ENCODE data around the gene THAP8. TPM values are rescaled to one million over a fixed set of nuclear protein-coding genes. Genes with fewer than 3 reads are reported as not detected.

THAP8 gene
- polyA plus RNA-seq, result 5.6 TPM

- peak within 1 kb of the TSS; percentile 92 to 99 (median 98) for H3K27ac Mint-ChIP-seq
- no peaks in the 10 kb centered on the region for H3K9me3 Mint-ChIP-seq
- peaks cover 5% of the 10 kb centered on the region for H3K36me3 Mint-ChIP-seq
- H3K4me1 Mint-ChIP-seq, result peaks cover 0 to 15% (median 11%) of the 10 kb centered on the region in 3 donors
- H3K27me3 Mint-ChIP-seq, result no peaks in the 10 kb centered on the region
- H3K4me3 Mint-ChIP-seq, result peak within 1 kb of the TSS; percentile 91 to 99 (median 98)
Observed at GRCh38 chr19:36054119-36054732, at the start of gene THAP8. Gene THAP8, minus strand, starts transcription at chr19:36054285. Its CDS starts 68 bp downstream, at chr19:36054217.

DNA sequence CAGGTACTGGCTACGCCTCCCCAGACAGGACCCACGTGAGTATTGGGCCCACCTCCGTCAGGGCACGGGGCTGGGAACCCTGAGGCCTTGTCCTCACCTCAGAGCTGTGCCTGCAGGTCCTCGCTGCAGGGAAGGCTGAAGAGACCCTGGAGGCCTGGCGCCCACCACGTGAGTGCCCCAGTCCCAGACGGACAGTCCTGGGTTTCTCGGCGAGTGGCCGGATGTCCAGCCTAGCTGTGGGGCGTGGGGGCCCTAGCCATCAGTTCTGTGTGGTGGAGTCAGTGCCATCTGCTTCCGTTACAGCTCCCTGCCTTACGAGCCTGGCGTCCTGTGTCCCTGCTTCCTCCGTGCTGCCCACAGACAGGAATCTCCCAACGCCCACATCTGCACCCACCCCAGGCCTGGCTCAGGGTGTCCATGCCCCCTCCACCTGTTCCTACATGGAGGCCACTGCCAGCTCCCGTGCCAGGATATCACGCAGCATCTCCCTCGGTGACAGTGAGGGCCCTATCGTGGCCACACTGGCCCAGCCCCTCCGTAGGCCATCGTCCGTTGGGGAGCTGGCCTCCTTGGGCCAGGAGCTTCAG is 49.0 kb upstream of the THAP8 start:
- Mint-ChIP-seq H3K4me3 (no peak overlapping the region), H3K36me3 (peaks cover 1% of the 10 kb centered on the region), H3K27me3 (no peaks in the 10 kb centered on the region), H3K27ac (no peak overlapping the region), H3K9me3 (no peaks in the 10 kb centered on the region), H3K4me1 (peaks cover 0 to 4% (median 0%) of the 10 kb centered on the region in 3 donors)

DNA sequence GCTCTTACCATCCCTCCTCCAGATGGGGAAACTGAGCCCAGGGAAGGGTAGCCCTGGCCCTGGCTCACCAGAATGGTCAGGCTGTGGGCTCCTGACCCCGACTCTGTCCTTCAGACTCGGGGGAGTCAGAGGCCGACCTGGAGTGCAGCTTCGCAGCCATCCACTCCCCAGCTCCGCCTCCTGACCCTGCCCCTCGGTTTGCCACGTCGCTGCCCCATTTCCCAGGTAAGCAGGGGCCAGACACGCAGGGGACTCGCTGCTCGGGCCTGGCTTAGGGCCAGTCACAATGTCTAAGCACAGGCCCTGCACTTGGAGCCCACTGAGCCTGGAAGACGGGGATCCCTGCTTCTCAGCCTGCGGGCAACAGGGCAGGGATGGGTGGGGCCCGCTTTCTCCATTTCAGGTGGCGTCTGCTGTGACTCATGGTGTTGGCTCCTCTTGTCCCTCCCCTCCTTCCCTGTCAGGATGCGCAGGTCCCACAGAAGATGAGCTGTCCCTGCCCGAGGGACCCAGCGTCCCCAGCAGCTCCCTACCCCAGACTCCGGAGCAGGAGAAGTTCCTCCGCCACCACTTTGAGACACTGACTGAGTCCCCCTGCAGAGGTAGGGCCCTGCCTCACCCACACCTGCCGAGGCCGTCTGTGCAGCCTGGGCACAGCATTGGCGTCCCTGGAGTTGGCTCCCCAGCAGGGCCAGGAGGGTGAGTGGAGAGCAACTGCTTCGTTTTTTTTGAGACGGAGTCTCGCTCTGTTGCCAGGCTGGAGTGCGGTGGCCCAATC is 47.7 kb upstream of the THAP8 start:
- Mint-ChIP-seq H3K27me3 (no peaks in the 10 kb centered on the region), H3K27ac (no peak overlapping the region), H3K4me3 (no peak overlapping the region), H3K9me3 (no peaks in the 10 kb centered on the region), H3K4me1 (peaks cover 0 to 4% (median 0%) of the 10 kb centered on the region in 3 donors), H3K36me3 (peaks cover 3% of the 10 kb centered on the region)

DNA sequence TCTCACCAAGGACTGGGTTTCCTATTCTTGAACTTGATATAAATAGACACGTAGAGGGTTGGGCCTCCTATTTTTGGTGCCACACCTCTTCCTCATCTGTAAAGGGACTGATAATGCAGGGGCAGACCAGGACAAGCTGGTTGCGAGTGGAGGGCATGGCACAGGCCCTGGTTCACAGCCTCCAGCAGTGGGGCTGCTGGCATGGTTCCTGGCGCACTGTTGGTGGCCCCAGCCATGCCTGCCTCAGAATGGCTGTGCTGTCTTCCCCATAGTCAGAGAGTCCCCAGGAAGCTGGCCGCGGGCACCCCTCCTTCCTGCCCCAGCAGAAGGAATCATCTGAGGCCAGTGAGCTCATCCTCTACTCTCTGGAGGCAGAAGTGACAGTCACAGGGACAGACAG is 46.4 kb upstream of the THAP8 start:
- Mint-ChIP-seq H3K4me1 (peaks cover 0 to 4% (median 0%) of the 10 kb centered on the region in 3 donors), H3K9me3 (no peaks in the 10 kb centered on the region), H3K27ac (no peak overlapping the region), H3K4me3 (no peak overlapping the region), H3K36me3 (peaks cover 3% of the 10 kb centered on the region), H3K27me3 (no peaks in the 10 kb centered on the region)

DNA sequence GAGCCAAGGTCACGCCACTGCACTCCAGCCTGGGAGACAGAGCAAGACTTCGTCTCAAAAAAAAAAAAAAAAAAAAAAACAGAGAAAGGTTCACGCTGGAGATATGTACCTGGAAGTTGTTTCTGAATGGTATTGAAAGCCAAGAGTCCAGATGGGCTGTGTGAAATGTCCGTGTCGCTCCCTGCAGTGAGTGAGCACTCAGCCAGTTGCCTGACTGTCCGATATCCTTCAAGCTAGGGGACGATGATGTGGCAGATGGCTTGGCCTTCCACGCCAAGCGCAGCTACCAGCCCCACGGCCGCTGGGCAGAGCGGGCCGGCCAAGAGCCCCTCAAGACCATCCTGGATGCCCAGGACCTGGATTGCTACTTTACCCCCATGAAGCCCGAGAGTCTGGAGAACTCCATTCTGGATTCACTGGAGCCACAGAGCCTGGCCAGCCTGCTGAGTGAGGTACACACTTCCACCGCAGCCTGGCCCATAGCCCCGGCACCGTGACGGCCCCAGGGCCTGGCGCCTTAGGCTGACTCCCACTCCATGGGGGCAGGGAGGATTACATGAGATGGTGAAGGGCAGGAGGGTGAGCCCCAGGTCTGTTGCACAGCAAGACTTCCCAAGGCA is 45.2 kb upstream of the THAP8 start:
- Mint-ChIP-seq H3K4me1 (peaks cover 0 to 4% (median 0%) of the 10 kb centered on the region in 3 donors), H3K36me3 (peaks cover 3% of the 10 kb centered on the region), H3K27me3 (no peaks in the 10 kb centered on the region), H3K9me3 (no peaks in the 10 kb centered on the region), H3K27ac (no peak overlapping the region), H3K4me3 (no peak overlapping the region)

DNA sequence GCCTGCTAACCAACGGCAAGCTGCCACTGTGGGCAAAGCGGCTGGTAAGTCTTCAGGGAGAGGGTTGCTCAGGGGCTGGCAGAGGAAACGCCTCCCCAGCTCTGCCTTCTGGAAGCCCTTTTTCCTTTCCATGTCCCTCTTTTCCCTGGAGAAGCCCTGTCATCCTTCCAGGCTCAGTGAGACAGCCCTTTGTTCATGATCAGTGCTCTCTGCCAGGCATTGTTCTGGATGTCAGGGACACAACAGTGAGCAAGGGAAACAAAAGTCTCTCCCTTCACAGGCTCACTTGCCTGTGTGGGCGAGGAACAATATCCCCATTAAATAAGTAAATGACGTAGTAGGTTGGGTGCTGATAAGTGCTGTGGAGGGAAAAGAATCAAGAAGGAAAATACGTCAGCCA is 43.0 kb upstream of the THAP8 start:
- H3K4me1 Mint-ChIP-seq, result peaks cover 0 to 4% (median 0%) of the 10 kb centered on the region in 3 donors
- H3K9me3 Mint-ChIP-seq, result no peaks in the 10 kb centered on the region
- H3K36me3 Mint-ChIP-seq, result peaks cover 5% of the 10 kb centered on the region
- no peak overlapping the region for H3K4me3 Mint-ChIP-seq
- no peak overlapping the region for H3K27ac Mint-ChIP-seq
- H3K27me3 Mint-ChIP-seq, result no peaks in the 10 kb centered on the region

DNA sequence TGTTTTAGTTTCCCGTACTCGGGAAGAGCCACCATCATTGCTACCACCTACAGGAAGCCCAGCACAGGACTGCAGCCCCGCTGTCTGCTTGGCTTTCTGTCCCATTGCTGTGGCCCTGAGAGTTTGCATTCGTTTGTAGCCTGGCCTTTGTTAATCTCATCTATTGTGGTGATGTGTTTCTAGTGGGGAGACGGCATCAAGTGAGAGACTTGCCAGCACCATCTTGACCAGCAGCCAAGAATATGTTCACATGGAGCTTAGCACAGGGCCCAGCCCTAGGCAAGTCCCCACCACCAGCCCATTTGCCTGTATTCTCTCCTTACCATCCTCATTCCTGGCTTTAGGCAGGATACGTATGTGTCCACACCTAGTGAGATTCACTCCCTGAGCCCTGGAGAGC is 39.6 kb upstream of the THAP8 start:
- Mint-ChIP-seq H3K4me1 (peaks cover 0 to 1% (median 0%) of the 10 kb centered on the region in 3 donors), H3K36me3 (peaks cover 5% of the 10 kb centered on the region), H3K27ac (no peak overlapping the region), H3K27me3 (no peaks in the 10 kb centered on the region), H3K9me3 (no peaks in the 10 kb centered on the region), H3K4me3 (no peak overlapping the region)

DNA sequence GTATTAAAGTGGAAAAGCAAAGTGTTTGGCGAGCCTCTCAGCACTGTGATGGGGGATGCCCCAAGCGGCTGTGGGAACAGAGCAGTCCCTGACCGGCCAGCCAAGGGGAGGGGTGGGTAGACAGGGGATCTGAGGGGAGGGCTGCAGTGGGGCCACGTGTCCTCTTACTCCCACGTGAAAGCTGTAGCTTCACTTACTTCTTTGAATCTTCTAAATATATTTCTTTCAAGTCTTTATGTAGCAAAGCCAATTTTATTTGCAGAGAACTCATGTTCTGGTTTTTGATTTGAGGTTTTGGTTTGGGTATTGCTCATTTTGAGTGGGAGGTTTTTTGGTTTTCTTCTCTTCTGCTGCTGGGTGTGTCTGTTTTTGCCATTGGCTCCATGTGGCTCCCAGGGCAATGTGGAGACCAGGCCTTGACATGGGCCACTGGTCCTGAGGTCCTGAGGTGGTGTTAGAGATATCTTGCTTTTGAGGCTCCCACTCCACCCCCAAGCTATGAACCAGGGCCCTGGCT is 39.1 kb upstream of the THAP8 start:
- Mint-ChIP-seq H3K4me1 (peaks cover 0 to 1% (median 0%) of the 10 kb centered on the region in 3 donors), H3K27ac (peak overlapping the region in 1 of 3 donors; percentile 24), H3K27me3 (no peaks in the 10 kb centered on the region), H3K36me3 (peaks cover 5% of the 10 kb centered on the region), H3K9me3 (no peaks in the 10 kb centered on the region), H3K4me3 (no peak overlapping the region)

DNA sequence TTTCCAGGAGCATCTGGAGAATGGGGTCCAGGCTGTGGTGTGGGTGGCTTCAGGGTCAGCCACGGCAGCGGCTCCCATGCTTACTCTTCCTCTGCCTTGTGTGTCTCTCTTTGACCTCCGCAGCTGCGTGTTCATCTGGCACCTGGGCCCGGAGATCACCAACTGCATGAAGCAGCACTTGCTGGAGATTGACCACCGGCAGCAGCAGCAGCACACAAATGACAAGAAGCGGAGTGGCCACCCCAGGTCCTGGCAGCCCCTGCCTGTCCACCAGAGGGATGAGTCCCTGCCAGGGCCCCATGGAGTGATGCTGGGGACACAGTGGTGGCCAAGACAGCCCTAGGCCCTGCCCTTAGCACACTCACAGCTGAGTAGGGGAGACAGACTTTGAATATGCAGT is 38.5 kb upstream of the THAP8 start:
- peaks cover 5% of the 10 kb centered on the region for H3K36me3 Mint-ChIP-seq
- no peaks in the 10 kb centered on the region for H3K27me3 Mint-ChIP-seq
- no peak overlapping the region for H3K4me3 Mint-ChIP-seq
- no peaks in the 10 kb centered on the region for H3K9me3 Mint-ChIP-seq
- peaks cover 0 to 1% (median 0%) of the 10 kb centered on the region in 3 donors for H3K4me1 Mint-ChIP-seq
- H3K27ac Mint-ChIP-seq, result no peak overlapping the region

DNA sequence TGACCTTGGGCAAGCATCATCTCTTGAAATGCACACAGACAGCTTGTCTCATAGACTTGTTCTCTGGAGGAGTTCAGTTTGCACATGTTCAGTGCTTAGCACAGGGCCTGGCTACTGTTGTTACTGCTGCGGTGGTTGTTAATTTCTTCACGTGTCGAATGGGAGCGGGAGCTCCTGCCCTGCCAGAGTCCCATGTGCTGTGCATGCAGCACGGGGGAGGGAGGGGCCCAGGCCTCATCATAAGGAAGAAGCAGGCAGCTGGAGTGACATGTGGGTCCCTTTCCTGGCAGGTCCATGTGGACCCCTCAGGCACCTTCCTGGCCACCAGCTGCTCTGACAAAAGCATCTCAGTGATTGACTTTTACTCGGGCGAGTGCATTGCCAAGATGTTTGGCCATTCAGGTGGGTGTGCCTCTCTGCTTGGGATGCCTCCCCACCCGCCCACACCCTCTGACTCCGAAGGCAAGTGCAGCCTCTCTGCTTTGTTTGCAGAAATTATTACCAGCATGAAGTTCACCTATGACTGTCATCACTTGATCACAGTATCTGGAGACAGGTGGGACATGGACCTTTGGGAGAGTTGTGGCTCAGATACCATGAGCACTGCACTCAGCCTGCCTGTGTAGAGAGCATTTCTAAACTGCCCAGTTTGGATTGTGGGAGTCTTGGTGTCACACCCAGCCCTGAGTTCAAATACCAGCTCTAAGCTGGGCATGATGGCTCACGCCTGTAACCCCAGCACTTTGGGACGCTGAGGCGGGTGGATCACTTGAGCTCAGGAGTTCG is 37.0 kb upstream of the THAP8 start:
- no peaks in the 10 kb centered on the region for H3K9me3 Mint-ChIP-seq

DNA sequence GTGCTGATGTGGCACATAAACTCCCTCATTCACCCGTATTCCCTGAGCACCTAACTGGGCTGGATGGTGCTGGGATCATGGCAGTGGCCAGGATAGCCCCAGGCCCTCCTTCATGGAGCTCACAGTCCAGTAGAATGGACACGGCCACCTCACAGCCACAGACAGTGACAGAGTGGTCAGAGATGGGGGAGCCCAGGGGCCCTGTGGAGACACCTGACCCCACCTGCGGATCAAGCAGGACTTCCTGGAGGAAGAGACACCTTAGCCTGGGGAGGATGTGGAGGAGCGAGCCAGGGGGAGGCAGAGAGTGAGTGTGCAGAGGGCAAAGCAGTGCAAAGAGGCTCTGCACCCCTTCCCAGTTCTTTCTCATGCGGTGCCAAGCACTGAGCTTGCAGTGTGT is 35.8 kb upstream of the THAP8 start:
- Mint-ChIP-seq H3K36me3 (peaks cover 6% of the 10 kb centered on the region), H3K9me3 (no peaks in the 10 kb centered on the region), H3K27ac (peak overlapping the region in 1 of 3 donors; percentile 78), H3K27me3 (no peaks in the 10 kb centered on the region), H3K4me3 (no peak overlapping the region), H3K4me1 (peaks cover 0 to 4% (median 0%) of the 10 kb centered on the region in 3 donors)

More for the DNA sequence above, 37.0 kb upstream of the THAP8 start:
- no peak overlapping the region for H3K4me3 Mint-ChIP-seq
- no peaks in the 10 kb centered on the region for H3K27me3 Mint-ChIP-seq
- H3K36me3 Mint-ChIP-seq, result peaks cover 4% of the 10 kb centered on the region
- H3K4me1 Mint-ChIP-seq, result peaks cover 0 to 1% (median 0%) of the 10 kb centered on the region in 3 donors
- no peak overlapping the region for H3K27ac Mint-ChIP-seq

- Mint-ChIP-seq H3K27me3 (no peaks in the 10 kb centered on the region), H3K36me3 (peaks cover 4% of the 10 kb centered on the region), H3K27ac (no peak overlapping the region), H3K9me3 (no peaks in the 10 kb centered on the region), H3K4me3 (no peak overlapping the region), H3K4me1 (peaks cover 0 to 4% (median 0%) of the 10 kb centered on the region in 3 donors)
Observed at GRCh38 chr19:36086326-36086725, 32.2 kb upstream of the THAP8 start.

DNA sequence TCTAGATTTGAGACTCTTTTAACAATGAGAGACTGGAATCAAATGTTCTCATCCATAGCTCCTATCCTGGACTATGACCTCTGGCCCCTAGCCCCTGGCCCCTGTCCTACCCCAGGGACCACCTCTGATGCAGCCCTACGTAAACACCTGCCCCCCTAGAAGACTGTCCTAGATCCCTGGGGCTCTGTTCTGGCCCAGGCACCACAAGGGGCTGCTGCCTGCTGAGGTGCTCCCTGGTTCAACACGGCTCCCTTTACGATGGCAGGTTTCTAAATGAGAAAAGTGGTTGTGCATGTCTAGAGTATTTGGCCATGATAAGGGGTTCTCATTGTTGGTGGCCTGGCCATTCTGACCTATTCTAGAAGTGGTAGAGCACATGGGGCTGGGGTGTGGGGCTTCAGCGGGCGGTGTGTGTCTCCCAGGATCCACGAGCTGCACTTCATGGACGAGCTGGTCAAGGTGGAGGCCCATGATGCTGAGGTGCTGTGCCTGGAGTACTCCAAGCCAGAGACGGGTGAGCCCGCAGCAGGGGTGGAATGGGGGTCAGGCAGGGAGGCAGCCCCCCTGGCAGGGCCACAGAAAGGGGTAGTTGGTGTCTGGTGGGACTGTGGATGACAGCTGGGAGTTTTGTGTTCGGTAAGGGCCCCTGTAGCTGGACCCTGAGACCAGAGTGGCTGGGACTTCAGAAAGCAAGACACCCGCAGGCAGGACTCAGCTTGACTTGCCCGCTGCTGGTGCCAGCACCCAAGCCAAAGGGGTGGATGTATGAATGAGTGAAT is 30.3 kb upstream of the THAP8 start:
- Mint-ChIP-seq H3K36me3 (peaks cover 6% of the 10 kb centered on the region), H3K9me3 (no peaks in the 10 kb centered on the region), H3K4me3 (no peak overlapping the region), H3K4me1 (peaks cover 0 to 3% (median 0%) of the 10 kb centered on the region in 3 donors), H3K27ac (no peak overlapping the region), H3K27me3 (no peaks in the 10 kb centered on the region)

DNA sequence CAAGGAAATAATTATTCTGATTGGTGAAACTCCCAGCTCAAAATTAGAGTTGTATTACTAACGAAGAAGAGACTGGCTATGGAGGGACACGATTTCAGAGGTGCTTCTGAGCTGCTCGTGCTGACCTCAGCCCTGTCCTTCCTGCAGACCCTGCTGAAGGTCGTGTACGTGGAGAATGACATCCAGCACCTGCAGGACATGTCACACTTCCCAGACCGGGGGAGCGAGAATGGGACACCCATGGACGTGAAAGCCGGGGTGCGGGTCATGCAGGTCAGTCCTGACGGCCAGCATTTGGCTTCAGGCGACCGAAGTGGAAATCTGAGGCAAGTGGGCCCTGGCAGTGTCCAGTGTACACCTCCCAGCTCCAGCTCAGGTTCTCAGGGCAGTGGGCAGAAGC is 28.8 kb upstream of the THAP8 start:
- Mint-ChIP-seq H3K27me3 (no peaks in the 10 kb centered on the region), H3K9me3 (no peaks in the 10 kb centered on the region), H3K36me3 (peaks cover 6% of the 10 kb centered on the region), H3K4me1 (peaks cover 0 to 6% (median 0%) of the 10 kb centered on the region in 3 donors), H3K27ac (peak overlapping the region in 1 of 3 donors; percentile 1), H3K4me3 (no peak overlapping the region)
